PC-3 (cell line): ENCODE results near the gene FAM222A. TPM values are rescaled to one million over a fixed set of nuclear protein-coding genes. Genes with fewer than 3 reads are reported as not detected.

Source experiments
- ATAC-seq: fragments of 200-7000 bp; cut with Tn5 transposase; 2 replicates; pipeline ENCODE4 v1.9.1; 2020; ENCODE audit warnings: mild to moderate bottlenecking, moderate library complexity
- BruUV-seq: library from RNA; stranded (reverse); fragments of 400-500 nt; replicated peaks from 2 replicates; lab custom pipeline; 2021; lab: Mats Ljungman, UMichigan
- CTCF ChIA-PET: fragments of 300-600 bp; sonication (Branson Sonifier 250); formaldehyde crosslinking; loops from one replicate; lab custom pipeline; 2022; ENCODE audit warnings: antibody characterized with exemption; lab: Charles Lee
- POLR2A ChIA-PET: fragments of 300-600 bp; sonication (Branson Sonifier 250); formaldehyde crosslinking; loops from one replicate; lab custom pipeline; 2022; ENCODE audit warnings: antibody characterized with exemption; ENCODE audit not compliant: unreplicated experiment; lab: Charles Lee
- DNase-seq: peaks from one replicate; pipeline ENCODE4 v3.0.0-alpha.2; 2015
- H2AFZ ChIP-seq: fragments of 300-600 bp; sonication (generic); 2 replicates; pipeline ENCODE4 v1.6.0; 2016; ENCODE audit warnings: antibody characterized with exemption, low read length
- H3F3A ChIP-seq: fragments of 300-600 bp; sonication (generic); one replicate; pipeline ENCODE4 v1.6.0; 2017; ENCODE audit warnings: antibody characterized with exemption, low read length, control low read depth, mild to moderate bottlenecking; ENCODE audit not compliant: unreplicated experiment
- H3K27ac ChIP-seq: fragments of 300-600 bp; sonication (generic); 2 replicates; pipeline ENCODE4 v1.5.1; 2016; ENCODE audit warnings: mild to moderate bottlenecking, low read length
- H3K27me3 ChIP-seq: fragments of 300-600 bp; sonication (generic); 2 replicates; pipeline ENCODE4 v1.6.1; 2016; ENCODE audit warnings: low read length, mixed read lengths
- H3K36me3 ChIP-seq: fragments of 300-600 bp; sonication (generic); 2 replicates; pipeline ENCODE4 v1.6.1; 2016; ENCODE audit warnings: low read depth, mixed run types, low read length, mixed read lengths
- H3K4me1 ChIP-seq: fragments of 300-600 bp; sonication (generic); 2 replicates; pipeline ENCODE4 v1.5.1; 2016; ENCODE audit warnings: low read length; ENCODE audit not compliant: insufficient read depth
- H3K4me2 ChIP-seq: fragments of 300-600 bp; sonication (generic); 2 replicates; pipeline ENCODE4 v1.6.0; 2016; ENCODE audit warnings: low read length
- H3K4me3 ChIP-seq: fragments of 300-600 bp; sonication (generic); 2 replicates; pipeline ENCODE4 v1.5.1; 2016; ENCODE audit warnings: mild to moderate bottlenecking, low read length, mixed read lengths
- H3K79me2 ChIP-seq: fragments of 300-600 bp; sonication (generic); 2 replicates; pipeline ENCODE4 v1.6.1; 2017; ENCODE audit warnings: low read length, mixed read lengths
- H3K9ac ChIP-seq: fragments of 300-600 bp; sonication (generic); 2 replicates; pipeline ENCODE4 v1.6.0; 2016; ENCODE audit warnings: mild to moderate bottlenecking, low read length
- H3K9me2 ChIP-seq: fragments of 300-600 bp; sonication (generic); replicated peaks from 2 replicates; pipeline ENCODE4 v1.6.1; 2016; ENCODE audit warnings: mixed run types, low read length, mixed read lengths
- H3K9me3 ChIP-seq: fragments of 300-600 bp; sonication (generic); 2 replicates; pipeline ENCODE4 v1.6.1; 2016; ENCODE audit warnings: low read length, mixed read lengths
- H4K20me1 ChIP-seq: fragments of 300-600 bp; sonication (generic); 2 replicates; pipeline ENCODE4 v1.6.1; 2016; ENCODE audit warnings: low read length, mixed read lengths
- CTCF ChIP-seq: fragments of 300-600 bp; sonication (generic); conservative IDR thresholded peaks from 2 replicates; pipeline ENCODE4 v1.5.1; 2017; ENCODE audit warnings: antibody characterized with exemption, low read depth, mild to moderate bottlenecking, low read length
- EZH2 ChIP-seq: fragments of 300-600 bp; sonication (generic); IDR thresholded peaks from one replicate; pipeline ENCODE4 v1.6.1; 2017; ENCODE audit warnings: antibody characterized with exemption, mild to moderate bottlenecking, low read length; ENCODE audit not compliant: unreplicated experiment
- EZH2phosphoT487 ChIP-seq: fragments of 300-600 bp; sonication (generic); IDR thresholded peaks from 2 replicates; pipeline ENCODE4 v1.6.1; 2018; ENCODE audit warnings: mild to moderate bottlenecking, antibody characterized with exemption, low read length, borderline replicate concordance
- intact Hi-C: fragments of 100-400 bp; cut with micrococcal nuclease; formaldehyde crosslinking; loops from 2 replicates; pipeline ENCODE4 v1.9.0; 2023
- total RNA-seq: library from RNA; depleted of rRNA; stranded (reverse); fragments of >200 nt; gene quantifications from 2 replicates; pipeline ENCODE4 v1.2.3, GENCODE V29; 2014

The FAM222A gene
- total RNA-seq, 1 experiment from 2014 or later = 11.7 TPM

- ChIA-PET POLR2A (interaction anchor here (0.6 kb wide), 1 partner anchor 11 kb away, joined by 4 read pairs; no protein-coding TSS in a partner anchor), CTCF (interaction anchor here (1.2 kb wide), 1 partner anchor 42 kb away, joined by 6 read pairs; no protein-coding TSS in a partner anchor)
- DNase-seq = no peak
- Histone ChIP-seq H3K4me1 (no peaks in the 10 kb centered on the region), H3K36me3 (no peaks in the 10 kb centered on the region), H3F3A (no peaks in the 10 kb centered on the region), H3K4me3 (no peak overlapping the region), H3K9me3 (no peaks in the 10 kb centered on the region), H3K9me2 (no peaks in the 10 kb centered on the region), H4K20me1 (no peaks in the 10 kb centered on the region), H2AFZ (no peak overlapping the region), H3K9ac (no peak overlapping the region), H3K4me2 (no peak overlapping the region), H3K79me2 (no peaks in the 10 kb centered on the region), H3K27me3 (no peaks in the 10 kb centered on the region), H3K27ac (no peak overlapping the region)
- BruUV-seq = no TSS peak
- no peak for TF ChIP-seq EZH2
- no peak for TF ChIP-seq EZH2phosphoT487
- TF ChIP-seq CTCF = no peak
- ATAC-seq = no peak
- intact Hi-C loops = no loop called here
These were observed 90.1 kb downstream of the FAM222A start for GRCh38 chr12:109803678-109804077.

GRCh38 chr12:109804820-109805761 lies 91.5 kb downstream of the FAM222A start:
- no peak overlapping the region for H3K4me2 ChIP-seq
- ChIA-PET POLR2A (no interaction called here), CTCF (interaction anchor here (0.7 to 1.2 kb wide), 3 partner anchors 40 to 66 kb away, joined by 5 to 12 read pairs (median 6); no protein-coding TSS in a partner anchor)
- peak; percentile 99 for TF ChIP-seq CTCF
- no peak for TF ChIP-seq EZH2phosphoT487
- no peaks in the 10 kb centered on the region for H4K20me1 ChIP-seq
- no peaks in the 10 kb centered on the region for H3F3A ChIP-seq
- H3K27ac ChIP-seq = no peak overlapping the region
- ATAC-seq (peak; percentile 95), DNase-seq (peak; percentile 86)
- no peaks in the 10 kb centered on the region for H3K79me2 ChIP-seq
- no peak overlapping the region for H3K9ac ChIP-seq
- H2AFZ ChIP-seq = no peak overlapping the region
- no peaks in the 10 kb centered on the region for H3K4me1 ChIP-seq
- no peaks in the 10 kb centered on the region for H3K36me3 ChIP-seq
- H3K9me2 ChIP-seq = no peaks in the 10 kb centered on the region
- intact Hi-C loops = loop anchor here (1.0 kb wide), 2 partner anchors 40 to 75 kb away; partner anchors contain the start of gene GLTP
- no TSS peak for BruUV-seq
- no peak overlapping the region for H3K4me3 ChIP-seq
- no peaks in the 10 kb centered on the region for H3K9me3 ChIP-seq
- H3K27me3 ChIP-seq = no peaks in the 10 kb centered on the region
